Endothelial cell of umbilical vein (primary cell): ENCODE data around the gene PROK2. TPM values are rescaled to one million over a fixed set of nuclear protein-coding genes. Genes with fewer than 3 reads are reported as not detected.

ENCODE experiments used
- BruUV-seq: library from RNA; stranded (reverse); fragments of 400-500 nt; replicated peaks from 2 replicates; lab custom pipeline; 2021; lab: Mats Ljungman, UMichigan
- CTCF ChIA-PET: fragments of 300-600, 350-600 bp; sonication (Branson Sonifier 250); formaldehyde crosslinking; loops from one replicate; lab custom pipeline; 2021; ENCODE audit warnings: antibody characterized with exemption, inconsistent platforms; lab: Charles Lee
- POLR2A ChIA-PET: fragments of 300-600, 350-600 bp; sonication (Branson Sonifier 250); formaldehyde crosslinking; loops from one replicate; lab custom pipeline; 2021; ENCODE audit warnings: antibody characterized with exemption, inconsistent platforms; lab: Charles Lee
- DNase-seq: peaks from one replicate; pipeline ENCODE4 v3.0.0-alpha.2; 2011; ENCODE audit warnings: low read depth, low spot score
- FAIRE-seq: peaks from 2 replicates; lab custom pipeline; 2011; peaks lifted over from hg19 to GRCh38; lab: Jason Lieb, UNC
- H2AFZ ChIP-seq: 2 replicates; pipeline ENCODE4 v1.6.0; 2012; ENCODE audit warnings: low read depth, low read length, control low read depth, inconsistent platforms
- H3K27ac ChIP-seq: 2 replicates; pipeline ENCODE4 v1.5.1; 2011; ENCODE audit warnings: low read depth, mild to moderate bottlenecking, control low read depth, low read length, moderate library complexity; ENCODE audit not compliant: insufficient read depth
- H3K27me3 ChIP-seq, 2 experiments: 2 replicates each; pipeline versions ENCODE4 v1.6.0 to v1.6.1; 2011; ENCODE audit warnings: low read length in 2 of 2, mixed read lengths in 1 of 2; ENCODE audit not compliant: control insufficient read depth in 2 of 2, insufficient read depth in 2 of 2
- H3K36me3 ChIP-seq, 2 experiments: 2 replicates in 1 of 2; 3 replicates in 1 of 2; pipeline ENCODE4 v1.5.1; 2011; ENCODE audit warnings: low read length in 2 of 2, mild to moderate bottlenecking in 1 of 2, moderate library complexity in 1 of 2; ENCODE audit not compliant: control insufficient read depth in 2 of 2, insufficient read depth in 2 of 2; ENCODE audit errors: extremely low read depth in 1 of 2
- H3K4me1 ChIP-seq: 3 replicates; pipeline ENCODE4 v1.5.1; 2011; ENCODE audit warnings: mild to moderate bottlenecking, low read length; ENCODE audit not compliant: control insufficient read depth, insufficient read depth; ENCODE audit errors: extremely low read depth
- H3K4me2 ChIP-seq: 2 replicates; pipeline ENCODE4 v1.6.1; 2011; ENCODE audit warnings: low read length, control low read depth, mixed read lengths; ENCODE audit not compliant: insufficient read depth
- H3K4me3 ChIP-seq, 3 experiments: fragments of 200-600 bp in 1 of 3; sonication (generic), shearing (Covaris generic) in 1 of 3; replicated peaks in 1 of 3; 2 replicates each; pipeline ENCODE4 v1.5.1; 2011 to 2016; ENCODE audit warnings: control low read depth in 3 of 3, low read length in 3 of 3, mild to moderate bottlenecking in 2 of 3, inconsistent platforms in 1 of 3, low read depth in 1 of 3, moderate library complexity in 1 of 3; ENCODE audit not compliant: insufficient read depth in 1 of 3
- H3K79me2 ChIP-seq: 2 replicates; pipeline ENCODE4 v1.6.0; 2012; ENCODE audit warnings: low read length, inconsistent platforms; ENCODE audit not compliant: control insufficient read depth, insufficient read depth
- H3K9ac ChIP-seq: replicated peaks from 2 replicates; pipeline ENCODE3; 2011; ENCODE audit warnings: low read length, control low read depth; ENCODE audit not compliant: insufficient read depth; ENCODE audit errors: extremely low read depth
- H3K9me1 ChIP-seq: replicated peaks from 3 replicates; pipeline ENCODE4 v1.6.0; 2011; ENCODE audit warnings: mild to moderate bottlenecking, low read length; ENCODE audit not compliant: control insufficient read depth, insufficient read depth; ENCODE audit errors: extremely low read depth
- H3K9me3 ChIP-seq: replicated peaks from 2 replicates; pipeline ENCODE4 v1.5.1; 2012; ENCODE audit warnings: low read length, inconsistent platforms; ENCODE audit not compliant: control insufficient read depth, insufficient read depth
- H4K20me1 ChIP-seq: replicated peaks from 2 replicates; pipeline ENCODE3; 2011; ENCODE audit warnings: mild to moderate bottlenecking, low read length; ENCODE audit not compliant: control insufficient read depth, insufficient read depth; ENCODE audit errors: extremely low read depth
- EZH2 ChIP-seq: IDR thresholded peaks from 2 replicates; pipeline ENCODE4 v1.6.1; 2012; ENCODE audit warnings: borderline replicate concordance, low read depth, mild to moderate bottlenecking, moderate library complexity, low read length, inconsistent platforms; ENCODE audit not compliant: severe bottlenecking
- FOS ChIP-seq: IDR thresholded peaks from 2 replicates; pipeline ENCODE4 v1.6.1; 2011; ENCODE audit warnings: mild to moderate bottlenecking, low read length, moderate library complexity, borderline replicate concordance; ENCODE audit not compliant: insufficient read depth
- GATA2 ChIP-seq: IDR thresholded peaks from 2 replicates; pipeline ENCODE4 v1.7.0; 2011; ENCODE audit warnings: low read depth, mild to moderate bottlenecking, moderate library complexity, mixed read lengths, low read length; ENCODE audit not compliant: insufficient read length, insufficient read depth
- JUN ChIP-seq: IDR thresholded peaks from 2 replicates; pipeline ENCODE4 v1.6.1; 2011; ENCODE audit warnings: borderline replicate concordance, low read depth; ENCODE audit not compliant: insufficient read length, insufficient read depth
- MYC ChIP-seq: IDR thresholded peaks from one replicate; pipeline ENCODE4 v1.6.1; 2011; ENCODE audit warnings: mild to moderate bottlenecking, low read depth, low read length
- POLR2A ChIP-seq: IDR thresholded peaks from 2 replicates; pipeline ENCODE4 v1.6.1; 2012; ENCODE audit warnings: low read depth, mild to moderate bottlenecking, control low read depth, low read length
- POLR2AphosphoS5 ChIP-seq: IDR thresholded peaks from 2 replicates; pipeline ENCODE4 v1.6.1; 2012; ENCODE audit warnings: low read depth, mild to moderate bottlenecking, control low read depth, low read length, moderate library complexity; ENCODE audit not compliant: insufficient read depth
- dilution Hi-C: fragments of 300-500 bp; cut with MboI; formaldehyde crosslinking; loops from one replicate; pipeline ENCODE4 v1.15.0; 2019; ENCODE audit warnings: low sequenced_read_pairs; ENCODE audit not compliant: extremely low pct_ligation_motif_present
- intact Hi-C: fragments of 100-400 bp; cut with micrococcal nuclease; formaldehyde crosslinking; loops from one replicate; pipeline ENCODE4 v1.10.0; 2022
- polyA plus RNA-seq, 4 experiments: library from polyadenylated mRNA; depleted of rRNA in 3 of 4; stranded (reverse) in 3 of 4; unstranded in 1 of 4; fragments of >200 nt; gene quantifications; 2 replicates each; pipeline versions ENCODE4 v1.2.1 to v1.2.3, GENCODE V29; 2011 to 2012; ENCODE audit warnings: missing spikeins in 1 of 4
- total RNA-seq: library from RNA; stranded (reverse); gene quantifications from 2 replicates; pipeline ENCODE4 v1.2.3, GENCODE V29; 2021
- TF ChIP-seq, protein P1 (sequence below), 2 donors: IDR thresholded peaks; 1 replicate in 1 of 2; 2 replicates in 1 of 2; pipeline ENCODE4 v1.5.1; 2011; ENCODE audit warnings: low read length in 2 of 2, mild to moderate bottlenecking in 2 of 2, moderate library complexity in 2 of 2, control low read depth in 1 of 2, inconsistent platforms in 1 of 2, low read depth in 1 of 2; ENCODE audit not compliant: insufficient read depth in 1 of 2; ENCODE audit errors: extremely low read depth in 1 of 2
- TF ChIP-seq, protein P2 (sequence below): IDR thresholded peaks from 2 replicates; pipeline ENCODE4 v1.6.1; 2011; ENCODE audit not compliant: insufficient read depth, insufficient read length

Gene PROK2
- total and polyA plus RNA-seq, 2 donors (not counting 3 experiments of a cell fraction or from before 2014, with no cell fraction given): not detected

DNA sequence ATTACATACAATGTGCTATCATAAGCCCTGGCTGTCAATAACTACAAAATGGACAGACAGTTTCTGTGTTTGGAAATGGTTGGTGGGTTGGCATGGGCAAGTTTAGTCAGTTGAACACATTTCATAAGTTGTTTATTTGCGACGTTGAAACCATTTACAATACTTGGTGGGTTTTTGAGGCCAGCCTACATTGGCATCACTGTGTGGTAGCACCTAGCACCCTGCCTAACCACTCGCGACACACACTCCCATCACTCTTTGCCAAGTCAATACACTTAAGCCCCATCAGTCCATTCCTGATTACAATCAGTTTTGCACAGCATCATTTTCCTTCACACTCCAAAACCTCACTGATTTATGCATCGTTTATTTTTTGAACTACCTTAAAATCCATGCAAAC lies 13.8 kb downstream of the PROK2 start:
- H3K27me3 ChIP-seq: no peaks in the 10 kb centered on the region
- BruUV-seq: no TSS peak
- H3K4me1 ChIP-seq: no peaks in the 10 kb centered on the region
- no peak overlapping the region for H3K4me3 ChIP-seq
- H3K4me2 ChIP-seq: no peak overlapping the region
- no peak for FAIRE-seq
- CTCF ChIA-PET: interaction anchor here (0.6 kb wide), 1 partner anchor 1102 kb away, joined by 3 read pairs; no protein-coding TSS in a partner anchor
- no peaks in the 10 kb centered on the region for H4K20me1 ChIP-seq
- H3K27ac ChIP-seq: no peak overlapping the region
- TF ChIP-seq FOS (no peak), GATA2 (no peak), POLR2AphosphoS5 (no peak), MYC (no peak), JUN (no peak), POLR2A (no peak), EZH2 (no peak)
- TF ChIP-seq, protein P1, sequence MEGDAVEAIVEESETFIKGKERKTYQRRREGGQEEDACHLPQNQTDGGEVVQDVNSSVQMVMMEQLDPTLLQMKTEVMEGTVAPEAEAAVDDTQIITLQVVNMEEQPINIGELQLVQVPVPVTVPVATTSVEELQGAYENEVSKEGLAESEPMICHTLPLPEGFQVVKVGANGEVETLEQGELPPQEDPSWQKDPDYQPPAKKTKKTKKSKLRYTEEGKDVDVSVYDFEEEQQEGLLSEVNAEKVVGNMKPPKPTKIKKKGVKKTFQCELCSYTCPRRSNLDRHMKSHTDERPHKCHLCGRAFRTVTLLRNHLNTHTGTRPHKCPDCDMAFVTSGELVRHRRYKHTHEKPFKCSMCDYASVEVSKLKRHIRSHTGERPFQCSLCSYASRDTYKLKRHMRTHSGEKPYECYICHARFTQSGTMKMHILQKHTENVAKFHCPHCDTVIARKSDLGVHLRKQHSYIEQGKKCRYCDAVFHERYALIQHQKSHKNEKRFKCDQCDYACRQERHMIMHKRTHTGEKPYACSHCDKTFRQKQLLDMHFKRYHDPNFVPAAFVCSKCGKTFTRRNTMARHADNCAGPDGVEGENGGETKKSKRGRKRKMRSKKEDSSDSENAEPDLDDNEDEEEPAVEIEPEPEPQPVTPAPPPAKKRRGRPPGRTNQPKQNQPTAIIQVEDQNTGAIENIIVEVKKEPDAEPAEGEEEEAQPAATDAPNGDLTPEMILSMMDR (IDR thresholded peaks at IDR 0.05; ENCODE audit: extremely low read depth in 1 of 2, insufficient read depth in 1 of 2, low read depth in 1 of 2, low read length in 2 of 2): no peak
- TF ChIP-seq, protein P2, sequence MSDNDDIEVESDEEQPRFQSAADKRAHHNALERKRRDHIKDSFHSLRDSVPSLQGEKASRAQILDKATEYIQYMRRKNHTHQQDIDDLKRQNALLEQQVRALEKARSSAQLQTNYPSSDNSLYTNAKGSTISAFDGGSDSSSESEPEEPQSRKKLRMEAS: no peak
- H3K9me3 ChIP-seq: no peaks in the 10 kb centered on the region
- no peak overlapping the region for H2AFZ ChIP-seq
- POLR2A ChIA-PET: no interaction called here
- no peaks in the 10 kb centered on the region for H3K79me2 ChIP-seq
- no peak for DNase-seq
- H3K9me1 ChIP-seq: no peaks in the 10 kb centered on the region
- no peak overlapping the region for H3K9ac ChIP-seq
- intact Hi-C loops: no loop called here
- no peaks in the 10 kb centered on the region for H3K36me3 ChIP-seq
- dilution Hi-C loops: no loop called here
